Neural progenitor cell (in vitro differentiated cells): ENCODE measurements around the gene WDR17. TPM values are rescaled to one million over a fixed set of nuclear protein-coding genes. Genes with fewer than 3 reads are reported as not detected.

Source experiments
- DNase-seq: peaks from one replicate; pipeline ENCODE4 v3.0.0-alpha.2; 2016; ENCODE audit warnings: low spot score
- H2AFZ ChIP-seq: fragments of 200-600 bp; sonication (generic); replicated peaks from 2 replicates; pipeline ENCODE4 v1.6.1; 2016; ENCODE audit warnings: antibody characterized with exemption
- H3F3A ChIP-seq: fragments of 200-600 bp; sonication (generic); 2 replicates; pipeline ENCODE4 v1.6.1; 2016; ENCODE audit warnings: antibody characterized with exemption, low read depth
- H3K27ac ChIP-seq: fragments of 200-600 bp; sonication (generic); 2 replicates; pipeline ENCODE4 v1.5.1; 2016; ENCODE audit warnings: mild to moderate bottlenecking
- H3K27me3 ChIP-seq: fragments of 200-600 bp; sonication (generic); 2 replicates; pipeline ENCODE4 v1.6.1; 2016; ENCODE audit warnings: mild to moderate bottlenecking, moderate library complexity
- H3K36me3 ChIP-seq: fragments of 200-600 bp; sonication (generic); 2 replicates; pipeline ENCODE4 v1.5.1; 2016
- H3K4me1 ChIP-seq: fragments of 200-600 bp; sonication (generic); 2 replicates; pipeline ENCODE4 v1.6.1; 2016; ENCODE audit warnings: mixed run types
- H3K4me2 ChIP-seq: fragments of 200-600 bp; sonication (generic); 2 replicates; pipeline ENCODE4 v1.6.1; 2016
- H3K4me3 ChIP-seq: fragments of 200-600 bp; sonication (generic); 2 replicates; pipeline ENCODE4 v1.5.1; 2016
- H3K79me2 ChIP-seq: fragments of 200-600 bp; sonication (generic); 2 replicates; pipeline ENCODE4 v1.6.1; 2016; ENCODE audit warnings: low read depth
- H3K9ac ChIP-seq: fragments of 200-600 bp; sonication (generic); 2 replicates; pipeline ENCODE4 v1.6.1; 2016
- H3K9me3 ChIP-seq: fragments of 200-600 bp; sonication (generic); 2 replicates; pipeline ENCODE4 v1.5.1; 2016; ENCODE audit warnings: low read depth
- H4K20me1 ChIP-seq: fragments of 200-600 bp; sonication (generic); 2 replicates; pipeline ENCODE4 v1.6.1; 2016; ENCODE audit warnings: low read depth
- H3K27ac Mint-ChIP-seq: 3 replicates; pipeline ENCODE4 v1.8.0; 2021; ENCODE audit warnings: mixed read lengths
- H3K27me3 Mint-ChIP-seq: 2 replicates; pipeline ENCODE4 v1.8.0; 2022; ENCODE audit warnings: low read depth, mild to moderate bottlenecking, inconsistent platforms, moderate library complexity, mixed read lengths; ENCODE audit not compliant: insufficient read depth
- H3K36me3 Mint-ChIP-seq: 3 replicates; pipeline ENCODE4 v1.8.0; 2021; ENCODE audit warnings: mixed read lengths
- H3K4me1 Mint-ChIP-seq: 3 replicates; pipeline ENCODE4 v1.8.0; 2021; ENCODE audit warnings: mixed read lengths
- H3K4me3 Mint-ChIP-seq: 3 replicates; pipeline ENCODE4 v1.8.0; 2021; ENCODE audit warnings: mild to moderate bottlenecking, moderate library complexity, mixed read lengths
- H3K9me3 Mint-ChIP-seq: 3 replicates; pipeline ENCODE4 v1.8.0; 2020; ENCODE audit warnings: mixed read lengths
- EZH2 ChIP-seq: fragments of 200-600 bp; sonication (generic); IDR thresholded peaks from 2 replicates; pipeline ENCODE4 v1.6.1; 2017; ENCODE audit warnings: antibody characterized with exemption, mild to moderate bottlenecking, moderate library complexity
- EZH2phosphoT487 ChIP-seq: fragments of 200-600 bp; sonication (generic); IDR thresholded peaks from 2 replicates; pipeline ENCODE4 v1.6.1; 2017; ENCODE audit warnings: antibody characterized with exemption
- total RNA-seq: library from RNA; depleted of rRNA; stranded (reverse); fragments of >200 nt; gene quantifications from 2 replicates; pipeline ENCODE4 v1.2.3, GENCODE V29; 2015; ENCODE audit warnings: low replicate concordance
- TF ChIP-seq, protein P1 (sequence below): fragments of 200-600 bp; sonication (generic); IDR thresholded peaks from 2 replicates; pipeline ENCODE4 v1.5.1; 2017; ENCODE audit warnings: antibody characterized with exemption, mild to moderate bottlenecking

WDR17 gene
- total RNA-seq, 1 donor from 2014 or later, result 9.1 TPM

DNA sequence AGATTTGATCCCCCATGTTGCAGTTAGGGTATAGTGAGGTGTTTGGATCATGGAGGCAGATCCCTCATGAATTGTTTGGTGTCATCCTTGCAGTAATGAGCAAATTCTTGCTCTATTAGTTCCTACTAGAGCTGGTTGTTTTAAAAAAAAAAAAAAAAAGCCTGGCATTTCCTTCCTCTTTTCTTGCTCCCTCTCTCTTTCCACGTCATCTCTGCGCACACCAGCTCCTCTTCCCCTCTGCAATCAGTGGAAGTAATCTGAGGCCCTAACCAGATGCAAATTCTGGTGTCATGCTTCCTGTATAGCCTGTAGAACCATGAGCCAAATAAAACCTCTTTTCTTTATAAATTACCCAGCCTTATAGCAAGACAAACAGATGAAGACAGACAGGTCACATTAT lies 24.5 kb downstream of the WDR17 start:
- no peaks in the 10 kb centered on the region for H4K20me1 ChIP-seq
- H3F3A ChIP-seq, result no peaks in the 10 kb centered on the region
- DNase-seq, result no peak
- H3K9me3 Mint-ChIP-seq, result peaks cover 12% of the 10 kb centered on the region
- no peak overlapping the region for H3K27ac Mint-ChIP-seq
- no peaks in the 10 kb centered on the region for H3K4me1 Mint-ChIP-seq
- H3K4me2 ChIP-seq, result no peak overlapping the region
- no peaks in the 10 kb centered on the region for H3K27me3 Mint-ChIP-seq
- no peak overlapping the region for H3K27ac ChIP-seq
- no peaks in the 10 kb centered on the region for H3K27me3 ChIP-seq
- H3K36me3 Mint-ChIP-seq, result peaks cover 2% of the 10 kb centered on the region
- no peaks in the 10 kb centered on the region for H3K9me3 ChIP-seq
- H3K9ac ChIP-seq, result no peak overlapping the region
- no peaks in the 10 kb centered on the region for H3K36me3 ChIP-seq
- H3K4me3 Mint-ChIP-seq, result no peak overlapping the region
- no peaks in the 10 kb centered on the region for H3K79me2 ChIP-seq
- H3K4me1 ChIP-seq, result no peaks in the 10 kb centered on the region
- TF ChIP-seq EZH2 (no peak), EZH2phosphoT487 (no peak)
- TF ChIP-seq, protein P1, sequence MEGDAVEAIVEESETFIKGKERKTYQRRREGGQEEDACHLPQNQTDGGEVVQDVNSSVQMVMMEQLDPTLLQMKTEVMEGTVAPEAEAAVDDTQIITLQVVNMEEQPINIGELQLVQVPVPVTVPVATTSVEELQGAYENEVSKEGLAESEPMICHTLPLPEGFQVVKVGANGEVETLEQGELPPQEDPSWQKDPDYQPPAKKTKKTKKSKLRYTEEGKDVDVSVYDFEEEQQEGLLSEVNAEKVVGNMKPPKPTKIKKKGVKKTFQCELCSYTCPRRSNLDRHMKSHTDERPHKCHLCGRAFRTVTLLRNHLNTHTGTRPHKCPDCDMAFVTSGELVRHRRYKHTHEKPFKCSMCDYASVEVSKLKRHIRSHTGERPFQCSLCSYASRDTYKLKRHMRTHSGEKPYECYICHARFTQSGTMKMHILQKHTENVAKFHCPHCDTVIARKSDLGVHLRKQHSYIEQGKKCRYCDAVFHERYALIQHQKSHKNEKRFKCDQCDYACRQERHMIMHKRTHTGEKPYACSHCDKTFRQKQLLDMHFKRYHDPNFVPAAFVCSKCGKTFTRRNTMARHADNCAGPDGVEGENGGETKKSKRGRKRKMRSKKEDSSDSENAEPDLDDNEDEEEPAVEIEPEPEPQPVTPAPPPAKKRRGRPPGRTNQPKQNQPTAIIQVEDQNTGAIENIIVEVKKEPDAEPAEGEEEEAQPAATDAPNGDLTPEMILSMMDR, result no peak
- H2AFZ ChIP-seq, result no peak overlapping the region
- no peak overlapping the region for H3K4me3 ChIP-seq

DNA sequence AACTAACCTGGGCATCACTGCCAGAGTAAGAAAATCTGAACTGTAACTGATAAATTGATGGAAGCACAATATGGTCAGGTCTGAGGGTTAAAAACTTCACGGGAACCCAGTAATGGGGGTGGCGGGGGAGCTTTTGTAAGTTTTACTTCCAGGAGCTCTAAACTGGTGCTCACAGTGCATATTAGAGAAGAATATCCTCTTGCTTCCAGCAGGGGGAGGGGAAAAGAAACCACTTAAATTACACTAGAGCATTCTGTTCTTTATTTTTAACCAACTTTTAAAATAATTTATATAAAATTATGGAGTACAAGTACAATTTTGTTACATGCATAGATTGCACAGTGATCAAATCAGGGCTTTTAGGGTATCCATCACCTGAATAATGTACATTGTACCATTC lies 33.7 kb downstream of the WDR17 start:
- Histone ChIP-seq H2AFZ (no peak overlapping the region), H4K20me1 (no peaks in the 10 kb centered on the region), H3K36me3 (no peaks in the 10 kb centered on the region), H3F3A (no peaks in the 10 kb centered on the region), H3K9me3 (no peaks in the 10 kb centered on the region), H3K79me2 (no peaks in the 10 kb centered on the region), H3K27me3 (no peaks in the 10 kb centered on the region), H3K4me3 (no peak overlapping the region), H3K4me1 (no peaks in the 10 kb centered on the region), H3K27ac (no peak overlapping the region), H3K9ac (no peak overlapping the region), H3K4me2 (no peak overlapping the region)
- H3K4me3 Mint-ChIP-seq, result no peak overlapping the region
- H3K27me3 Mint-ChIP-seq, result no peaks in the 10 kb centered on the region
- peak overlapping the region; percentile 23 for H3K27ac Mint-ChIP-seq
- no peak for TF ChIP-seq EZH2phosphoT487
- TF ChIP-seq, protein P1, result peak; percentile 37
- peaks cover 4% of the 10 kb centered on the region for H3K4me1 Mint-ChIP-seq
- no peak for DNase-seq
- no peaks in the 10 kb centered on the region for H3K36me3 Mint-ChIP-seq
- peaks cover 7% of the 10 kb centered on the region for H3K9me3 Mint-ChIP-seq

DNA sequence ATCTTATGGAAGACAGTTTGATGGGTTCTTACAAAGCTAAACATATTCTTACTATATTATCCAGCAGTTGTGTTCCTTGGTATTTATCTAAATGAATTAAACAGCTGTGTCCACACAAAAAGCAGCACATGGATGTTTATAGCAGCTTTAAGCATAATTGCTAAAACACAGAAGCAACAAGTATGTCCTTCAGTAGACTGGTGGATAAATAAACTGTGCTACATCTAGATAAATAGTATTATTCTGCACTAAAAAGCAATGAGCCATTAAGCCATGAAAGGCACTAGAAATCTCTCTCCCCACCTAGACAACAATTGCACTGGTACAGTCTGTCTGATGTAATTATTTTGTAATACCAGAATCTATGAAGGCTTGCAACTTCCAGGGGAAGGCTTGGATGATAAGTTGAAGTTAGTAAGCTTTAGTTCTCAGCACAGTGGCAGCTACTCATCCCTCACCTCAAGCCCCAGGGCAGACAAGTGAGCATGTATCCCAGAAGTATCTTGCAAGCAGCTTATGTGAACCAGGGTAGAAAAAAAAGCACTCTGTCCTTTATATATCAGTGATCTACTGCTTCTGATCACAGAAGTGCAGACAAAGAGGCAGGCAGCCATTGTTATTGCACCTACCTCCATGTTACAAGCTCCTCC lies 36.9 kb downstream of the WDR17 start:
- no peak overlapping the region for H3K27ac ChIP-seq
- H3K36me3 ChIP-seq, result no peaks in the 10 kb centered on the region
- no peaks in the 10 kb centered on the region for H3K9me3 ChIP-seq
- no peak overlapping the region for H3K4me3 ChIP-seq
- H3K9me3 Mint-ChIP-seq, result peaks cover 7% of the 10 kb centered on the region
- H3K27me3 Mint-ChIP-seq, result no peaks in the 10 kb centered on the region
- no peaks in the 10 kb centered on the region for H3K79me2 ChIP-seq
- no peak for DNase-seq
- no peak overlapping the region for H3K4me3 Mint-ChIP-seq
- no peaks in the 10 kb centered on the region for H4K20me1 ChIP-seq
- H3K36me3 Mint-ChIP-seq, result no peaks in the 10 kb centered on the region
- no peak overlapping the region for H3K4me2 ChIP-seq
- H3K27me3 ChIP-seq, result no peaks in the 10 kb centered on the region
- TF ChIP-seq, protein P1, result no peak
- TF ChIP-seq EZH2phosphoT487 (no peak), EZH2 (no peak)
- H3K4me1 ChIP-seq, result no peaks in the 10 kb centered on the region
- H3K4me1 Mint-ChIP-seq, result peaks cover 4% of the 10 kb centered on the region
- H3F3A ChIP-seq, result no peaks in the 10 kb centered on the region
- no peak overlapping the region for H3K27ac Mint-ChIP-seq
- no peak overlapping the region for H2AFZ ChIP-seq
- H3K9ac ChIP-seq, result no peak overlapping the region
